C4-2B (cell line): ENCODE results near the gene TRUB1.

Experiments used
- CTCF ChIP-seq: fragments of 450-650 bp; conservative IDR thresholded peaks from 2 replicates; pipeline ENCODE4 v1.5.1; 2017; ENCODE audit warnings: mild to moderate bottlenecking
- ZFX ChIP-seq: fragments of 450-650 bp; IDR thresholded peaks from 2 replicates; pipeline ENCODE4 v1.6.1; 2017

- TF ChIP-seq CTCF (no peak), ZFX (no peak)
Observed at GRCh38 chr10:114982989-114983388, 45.0 kb downstream of the TRUB1 start.
